ENCODE measurements around the gene GABRR1.

The GABRR1 gene

DNA sequence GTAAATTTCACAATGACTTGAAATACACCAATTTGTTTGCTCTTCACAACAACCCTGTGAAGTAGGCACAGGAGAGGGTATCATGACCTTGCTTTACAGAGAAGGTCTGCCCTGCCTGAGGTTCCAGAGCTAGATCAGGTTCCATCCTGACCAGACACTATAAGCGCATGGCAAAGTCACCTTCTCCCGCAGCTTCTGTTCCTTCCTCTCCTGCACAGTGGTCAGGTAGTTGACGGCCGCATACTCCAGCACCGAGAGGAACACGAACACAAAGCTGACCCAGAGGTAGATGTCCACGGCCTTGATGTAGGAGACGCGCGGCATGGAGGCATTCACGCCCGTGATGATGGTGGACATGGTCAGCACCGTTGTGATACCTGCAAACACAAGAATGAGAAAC lies 37.0 kb downstream of the GABRR1 start:
- no peaks in the 10 kb centered on the region for H3K9me3 ChIP-seq (ENCODE audit: severe bottlenecking)
- no peak overlapping the region for H3K4me3 ChIP-seq (ENCODE audit: low read depth, low read length)
- H3K36me3 ChIP-seq, result no peaks in the 10 kb centered on the region
- H3K27ac ChIP-seq, result no peak overlapping the region
- no peak for DNase-seq
- no peaks in the 10 kb centered on the region for H3K27me3 ChIP-seq (ENCODE audit: insufficient read depth, low read depth, severe bottlenecking)
- TF ChIP-seq, protein P1, sequence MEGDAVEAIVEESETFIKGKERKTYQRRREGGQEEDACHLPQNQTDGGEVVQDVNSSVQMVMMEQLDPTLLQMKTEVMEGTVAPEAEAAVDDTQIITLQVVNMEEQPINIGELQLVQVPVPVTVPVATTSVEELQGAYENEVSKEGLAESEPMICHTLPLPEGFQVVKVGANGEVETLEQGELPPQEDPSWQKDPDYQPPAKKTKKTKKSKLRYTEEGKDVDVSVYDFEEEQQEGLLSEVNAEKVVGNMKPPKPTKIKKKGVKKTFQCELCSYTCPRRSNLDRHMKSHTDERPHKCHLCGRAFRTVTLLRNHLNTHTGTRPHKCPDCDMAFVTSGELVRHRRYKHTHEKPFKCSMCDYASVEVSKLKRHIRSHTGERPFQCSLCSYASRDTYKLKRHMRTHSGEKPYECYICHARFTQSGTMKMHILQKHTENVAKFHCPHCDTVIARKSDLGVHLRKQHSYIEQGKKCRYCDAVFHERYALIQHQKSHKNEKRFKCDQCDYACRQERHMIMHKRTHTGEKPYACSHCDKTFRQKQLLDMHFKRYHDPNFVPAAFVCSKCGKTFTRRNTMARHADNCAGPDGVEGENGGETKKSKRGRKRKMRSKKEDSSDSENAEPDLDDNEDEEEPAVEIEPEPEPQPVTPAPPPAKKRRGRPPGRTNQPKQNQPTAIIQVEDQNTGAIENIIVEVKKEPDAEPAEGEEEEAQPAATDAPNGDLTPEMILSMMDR (IDR thresholded peaks at IDR 0.05; ENCODE audit: low read depth, low read length), result no peak

DNA sequence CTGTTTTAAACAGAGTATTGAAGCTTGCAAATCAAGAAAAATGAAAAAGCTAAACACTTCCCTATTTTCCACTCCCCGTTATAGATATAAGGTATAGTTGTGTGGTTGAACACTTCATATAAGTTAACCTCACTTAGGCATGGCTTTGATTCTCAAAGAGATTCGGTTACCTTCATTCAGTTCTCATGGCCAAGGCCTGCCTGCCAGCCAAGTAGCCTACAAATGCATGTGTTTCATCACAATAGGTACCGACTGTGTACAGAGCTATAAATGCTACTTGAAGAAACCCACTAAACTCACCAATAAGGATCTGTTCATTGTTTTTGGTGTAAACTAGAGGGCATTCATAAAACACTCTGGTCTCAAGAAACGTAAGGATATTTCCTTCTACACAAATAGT lies 43.5 kb downstream of the GABRR1 start:
- Histone ChIP-seq H3K9me3 (ENCODE audit: severe bottlenecking) (no peaks in the 10 kb centered on the region), H3K27ac (no peak overlapping the region), H3K4me3 (ENCODE audit: low read depth, low read length) (no peak overlapping the region), H3K36me3 (no peaks in the 10 kb centered on the region), H3K27me3 (ENCODE audit: insufficient read depth, low read depth, severe bottlenecking) (no peaks in the 10 kb centered on the region)
- DNase-seq, result no peak
- TF ChIP-seq, protein P1 (IDR thresholded peaks at IDR 0.05; ENCODE audit: low read depth, low read length), result no peak

DNA sequence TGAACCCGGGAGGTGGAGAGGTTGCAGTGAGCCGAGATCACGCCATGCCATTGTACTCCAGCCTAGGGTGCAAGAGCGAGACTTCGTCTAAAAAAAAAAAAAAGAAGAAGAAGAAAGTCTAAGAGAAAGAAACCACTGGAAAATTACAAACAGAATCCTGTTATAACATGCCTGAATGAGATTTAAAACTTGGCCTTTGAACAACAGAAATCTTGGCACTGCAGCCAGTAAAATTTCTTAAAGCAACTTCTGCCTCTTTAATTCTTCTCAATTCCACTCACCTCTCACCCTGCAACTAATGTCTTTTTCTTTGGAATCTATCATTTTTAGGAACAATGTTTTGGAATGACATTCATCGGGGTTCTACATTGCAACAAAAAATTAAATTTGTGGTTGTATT lies 45.0 kb downstream of the GABRR1 start:
- no peak overlapping the region for H3K27ac ChIP-seq
- H3K4me3 ChIP-seq (ENCODE audit: low read depth, low read length), result no peak overlapping the region
- H3K9me3 ChIP-seq (ENCODE audit: severe bottlenecking), result no peaks in the 10 kb centered on the region
- H3K36me3 ChIP-seq, result no peaks in the 10 kb centered on the region
- no peaks in the 10 kb centered on the region for H3K27me3 ChIP-seq (ENCODE audit: insufficient read depth, low read depth, severe bottlenecking)
- DNase-seq, result no peak
- TF ChIP-seq, protein P1 (IDR thresholded peaks at IDR 0.05; ENCODE audit: low read depth, low read length), result no peak

DNA sequence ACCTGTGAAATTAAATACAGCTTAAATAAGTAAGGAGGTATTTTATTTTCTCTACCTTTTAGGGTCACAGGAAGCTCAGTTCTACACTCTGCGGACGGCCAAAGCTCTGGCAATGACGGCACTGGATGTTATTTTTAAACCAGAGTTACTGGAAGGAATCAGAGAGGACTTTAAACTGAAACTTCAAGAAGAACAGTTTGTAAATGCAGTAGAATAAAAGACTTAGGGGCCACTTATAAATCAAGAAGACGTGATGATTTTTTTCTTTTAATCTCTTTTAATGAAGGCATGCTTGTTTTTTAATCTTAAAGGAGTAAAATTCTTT lies 55.1 kb downstream of the GABRR1 start:
- DNase-seq, result no peak
- Histone ChIP-seq H3K36me3 (peaks cover 62% of the 10 kb centered on the region), H3K27me3 (ENCODE audit: insufficient read depth, low read depth, severe bottlenecking) (no peaks in the 10 kb centered on the region), H3K4me3 (ENCODE audit: low read depth, low read length) (no peak overlapping the region), H3K9me3 (ENCODE audit: severe bottlenecking) (no peaks in the 10 kb centered on the region), H3K27ac (no peak overlapping the region)
- TF ChIP-seq, protein P1 (IDR thresholded peaks at IDR 0.05; ENCODE audit: low read depth, low read length), result no peak

DNA sequence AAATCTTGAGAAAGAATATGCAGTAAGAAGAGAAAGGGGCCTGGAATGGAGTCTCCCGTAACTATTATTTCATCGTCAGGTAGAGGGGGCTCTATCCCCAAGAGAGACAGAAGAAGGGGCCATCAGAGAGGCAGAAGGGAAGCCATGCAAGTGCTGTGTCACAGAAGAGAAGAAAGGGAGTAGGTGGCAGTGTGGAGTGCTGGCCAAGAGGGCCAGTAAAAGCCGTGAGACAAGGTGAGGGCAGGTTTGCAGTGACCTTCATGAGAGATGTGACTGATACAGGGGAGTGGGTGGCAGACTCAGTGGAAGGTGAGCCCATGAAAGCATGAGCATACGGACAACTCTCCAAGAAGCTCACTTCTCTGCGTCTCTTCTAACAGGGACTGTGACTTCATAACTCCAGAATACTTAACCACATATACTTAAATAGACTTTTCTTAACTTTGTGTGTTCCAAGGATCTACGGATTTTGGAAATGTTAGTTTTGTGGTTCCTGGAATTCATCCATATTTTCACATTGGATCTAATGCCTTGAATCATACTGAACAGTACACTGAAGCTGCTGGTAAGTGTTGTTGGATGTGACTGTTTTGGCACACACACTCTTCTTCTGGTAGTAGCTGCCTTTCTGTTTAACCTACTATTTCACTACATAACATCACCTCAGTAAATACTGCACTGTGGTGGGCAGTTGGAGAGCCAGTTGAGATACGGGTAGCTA lies 55.7 kb downstream of the GABRR1 start:
- Histone ChIP-seq H3K9me3 (ENCODE audit: severe bottlenecking) (no peaks in the 10 kb centered on the region), H3K36me3 (peaks cover 65% of the 10 kb centered on the region), H3K27me3 (ENCODE audit: insufficient read depth, low read depth, severe bottlenecking) (no peaks in the 10 kb centered on the region), H3K27ac (no peak overlapping the region), H3K4me3 (ENCODE audit: low read depth, low read length) (no peak overlapping the region)
- TF ChIP-seq, protein P1 (IDR thresholded peaks at IDR 0.05; ENCODE audit: low read depth, low read length), result no peak
- peak; percentile 21 for DNase-seq
